ENCODE results near the gene CYP2D6. TPM values are rescaled to one million over a fixed set of nuclear protein-coding genes. Genes with fewer than 3 reads are reported as not detected.
"Not testable (repeated sequence)": the region's sequence is repeated elsewhere in the genome, so short reads cannot be mapped to it uniquely, and the experiment has no call there.

CYP2D6 gene
- total RNA-seq, 1 donor from 2014 or later = 0.13 TPM

GRCh38 chr22:42158456-42159132 is 28.0 kb upstream of the CYP2D6 start:
- no peak for DNase-seq (ENCODE audit: low read depth, low spot score)

- DNase-seq (ENCODE audit: low read depth, low spot score) = no peak
These were observed 26.0 kb upstream of the CYP2D6 start for GRCh38 chr22:42156598-42156997.

GRCh38 chr22:42156121-42156520 is 25.5 kb upstream of the CYP2D6 start:
- no peak for DNase-seq (ENCODE audit: low read depth, low spot score)

- DNase-seq (ENCODE audit: low read depth, low spot score) = no peak
These were observed 24.5 kb upstream of the CYP2D6 start for GRCh38 chr22:42155053-42155543.

GRCh38 chr22:42154293-42155052 is 23.9 kb upstream of the CYP2D6 start:
- DNase-seq (ENCODE audit: low read depth, low spot score) = no peak

GRCh38 chr22:42152661-42153270 is 22.2 kb upstream of the CYP2D6 start:
- DNase-seq (ENCODE audit: low read depth, low spot score) = no peak

- DNase-seq (ENCODE audit: low read depth, low spot score) = no peak
These were observed 21.5 kb upstream of the CYP2D6 start for GRCh38 chr22:42151924-42152635.

GRCh38 chr22:42150727-42151590 is 20.3 kb upstream of the CYP2D6 start:
- DNase-seq (ENCODE audit: low read depth, low spot score) = no peak

GRCh38 chr22:42149798-42150197 is 19.2 kb upstream of the CYP2D6 start:
- DNase-seq (ENCODE audit: low read depth, low spot score) = not testable (repeated sequence)

- no peak for DNase-seq (ENCODE audit: low read depth, low spot score)
These were observed 14.6 kb upstream of the CYP2D6 start for GRCh38 chr22:42145175-42145574.

GRCh38 chr22:42143859-42144822 is 13.5 kb upstream of the CYP2D6 start:
- not testable (repeated sequence) for DNase-seq (ENCODE audit: low read depth, low spot score)

- DNase-seq (ENCODE audit: low read depth, low spot score) = no peak
These were observed 12.3 kb upstream of the CYP2D6 start for GRCh38 chr22:42142771-42143461.

- DNase-seq (ENCODE audit: low read depth, low spot score) = not testable (repeated sequence)
These were observed 10.9 kb upstream of the CYP2D6 start for GRCh38 chr22:42141307-42142057.

GRCh38 chr22:42140153-42140552 is 9.5 kb upstream of the CYP2D6 start:
- not testable (repeated sequence) for DNase-seq (ENCODE audit: low read depth, low spot score)

GRCh38 chr22:42139508-42139907 is 8.9 kb upstream of the CYP2D6 start:
- not testable (repeated sequence) for DNase-seq (ENCODE audit: low read depth, low spot score)

- no peak for DNase-seq (ENCODE audit: low read depth, low spot score)
These were observed 8.4 kb upstream of the CYP2D6 start for GRCh38 chr22:42138972-42139371.

- DNase-seq (ENCODE audit: low read depth, low spot score) = no peak
These were observed 7.6 kb upstream of the CYP2D6 start for GRCh38 chr22:42138122-42138770.

GRCh38 chr22:42135688-42136087 is 5.1 kb upstream of the CYP2D6 start:
- not testable (repeated sequence) for DNase-seq (ENCODE audit: low read depth, low spot score)

Measured in pulmonary artery endothelial cell (primary cell).